GM04504 (cell line): ENCODE measurements around the gene ACVR1.
"Not testable (repeated sequence)": the region's sequence is repeated elsewhere in the genome, so short reads cannot be mapped to it uniquely, and the experiment has no call there.

Experiments used
- DNase-seq: peaks from one replicate; pipeline ENCODE4 v3.0.0-alpha.2; 2012; ENCODE audit warnings: low read depth

ACVR1 gene

GRCh38 chr2:157789256-157789655 lies 86.9 kb downstream of the ACVR1 start:
- no peak for DNase-seq

- no peak for DNase-seq
Observed at GRCh38 chr2:157788201-157788600, 87.9 kb downstream of the ACVR1 start.

GRCh38 chr2:157787364-157787938 lies 88.7 kb downstream of the ACVR1 start:
- DNase-seq: no peak

GRCh38 chr2:157786663-157787363 lies 89.3 kb downstream of the ACVR1 start:
- no peak for DNase-seq

- DNase-seq: no peak
Observed at GRCh38 chr2:157785866-157786662, 90.1 kb downstream of the ACVR1 start.

GRCh38 chr2:157785200-157785599 lies 90.9 kb downstream of the ACVR1 start:
- no peak for DNase-seq

- no peak for DNase-seq
Observed at GRCh38 chr2:157784823-157785175, 91.3 kb downstream of the ACVR1 start.

- DNase-seq: no peak
Observed at GRCh38 chr2:157784169-157784822, 91.8 kb downstream of the ACVR1 start.

GRCh38 chr2:157783245-157783644 lies 92.9 kb downstream of the ACVR1 start:
- DNase-seq: no peak

GRCh38 chr2:157782057-157782845 lies 93.9 kb downstream of the ACVR1 start:
- no peak for DNase-seq

GRCh38 chr2:157780211-157780610 lies 95.9 kb downstream of the ACVR1 start:
- no peak for DNase-seq

GRCh38 chr2:157779794-157780193 lies 96.3 kb downstream of the ACVR1 start:
- no peak for DNase-seq

- no peak for DNase-seq
Observed at GRCh38 chr2:157777427-157777826, 98.7 kb downstream of the ACVR1 start.

GRCh38 chr2:157771234-157771633 lies 104.9 kb downstream of the ACVR1 start:
- DNase-seq: no peak

- DNase-seq: no peak
Observed at GRCh38 chr2:157769856-157770255, 106.3 kb downstream of the ACVR1 start.

GRCh38 chr2:157764386-157764785 lies 111.7 kb downstream of the ACVR1 start:
- no peak for DNase-seq

GRCh38 chr2:157761520-157761919 lies 114.6 kb downstream of the ACVR1 start:
- no peak for DNase-seq

- no peak for DNase-seq
Observed at GRCh38 chr2:157760949-157761348, 115.2 kb downstream of the ACVR1 start.

- DNase-seq: no peak
Observed at GRCh38 chr2:157759855-157760254, 116.3 kb downstream of the ACVR1 start.

GRCh38 chr2:157758586-157758985 lies 117.5 kb downstream of the ACVR1 start:
- no peak for DNase-seq

GRCh38 chr2:157757500-157757899 lies 118.6 kb downstream of the ACVR1 start:
- no peak for DNase-seq

- DNase-seq: not testable (repeated sequence)
Observed at GRCh38 chr2:157756447-157756846, 119.7 kb downstream of the ACVR1 start.
